OCI-LY1 (cell line): ENCODE results near the gene PAX6.

Experiments
- H2AFZ ChIP-seq: fragments of 200-600 bp; sonication (generic), shearing (Covaris generic); 2 replicates; pipeline ENCODE4 v1.6.0; 2014; ENCODE audit warnings: antibody characterized with exemption, mild to moderate bottlenecking, low read length
- H3F3A ChIP-seq: fragments of 200-600 bp; sonication (generic), shearing (Covaris generic); 2 replicates; pipeline ENCODE4 v1.6.0; 2014; ENCODE audit warnings: mild to moderate bottlenecking, antibody characterized with exemption, low read length, moderate library complexity; ENCODE audit not compliant: insufficient read depth
- H3K27ac ChIP-seq: fragments of 200-600 bp; sonication (generic); 2 replicates; pipeline ENCODE4 v1.5.1; 2014; ENCODE audit warnings: low read length, mixed run types, mild to moderate bottlenecking, low read depth; ENCODE audit not compliant: poor library complexity, severe bottlenecking
- H3K27me3 ChIP-seq: fragments of 200-600 bp; sonication (generic); 2 replicates; pipeline ENCODE4 v1.6.0; 2014; ENCODE audit warnings: antibody characterized with exemption, mild to moderate bottlenecking, low read length, moderate library complexity; ENCODE audit not compliant: insufficient read depth
- H3K36me3 ChIP-seq: fragments of 200-600 bp; sonication (generic); 2 replicates; pipeline ENCODE4 v1.6.1; 2014; ENCODE audit warnings: mild to moderate bottlenecking, antibody characterized with exemption, low read length, moderate library complexity, mixed read lengths; ENCODE audit not compliant: insufficient read depth
- H3K4me1 ChIP-seq: fragments of 200-600 bp; sonication (generic); 2 replicates; pipeline ENCODE4 v1.5.1; 2014; ENCODE audit warnings: mild to moderate bottlenecking, low read length, moderate library complexity; ENCODE audit not compliant: insufficient read depth, severe bottlenecking
- H3K4me2 ChIP-seq: fragments of 200-600 bp; sonication (generic), shearing (Covaris generic); 2 replicates; pipeline ENCODE4 v1.6.1; 2014; ENCODE audit warnings: low read length
- H3K4me3 ChIP-seq: fragments of 200-600 bp; sonication (generic); 2 replicates; pipeline ENCODE4 v1.5.1; 2014; ENCODE audit warnings: low read length, low read depth, mild to moderate bottlenecking, mixed read lengths; ENCODE audit not compliant: poor library complexity, severe bottlenecking
- H3K79me2 ChIP-seq: fragments of 200-600 bp; shearing (Covaris generic); 2 replicates; pipeline ENCODE4 v1.6.1; 2016; ENCODE audit warnings: mixed run types, low read length, mixed read lengths; ENCODE audit not compliant: insufficient read depth
- H3K9ac ChIP-seq: fragments of 200-600 bp; sonication (generic), shearing (Covaris generic); 2 replicates; pipeline ENCODE4 v1.6.1; 2014; ENCODE audit warnings: mild to moderate bottlenecking, low read length, mixed read lengths
- H3K9me2 ChIP-seq: fragments of 200-600 bp; sonication (generic), shearing (Covaris generic); 2 replicates; pipeline ENCODE4 v1.6.1; 2014; ENCODE audit warnings: low read depth, mild to moderate bottlenecking, low read length, mixed read lengths
- H3K9me3 ChIP-seq: fragments of 200-600 bp; shearing (Covaris generic); 2 replicates; pipeline ENCODE4 v1.6.1; 2014; ENCODE audit warnings: low read length, mixed read lengths
- H4K20me1 ChIP-seq: fragments of 200-600 bp; sonication (generic), shearing (Covaris generic); 2 replicates; pipeline ENCODE4 v1.6.0; 2016; ENCODE audit warnings: mild to moderate bottlenecking, low read length; ENCODE audit not compliant: insufficient read depth
- EZH2 ChIP-seq: fragments of 200-600 bp; sonication (generic), shearing (Covaris generic); IDR thresholded peaks from 2 replicates; pipeline ENCODE4 v1.8.0; 2017; ENCODE audit warnings: borderline replicate concordance, mixed run types, mild to moderate bottlenecking, antibody characterized with exemption, low read length, moderate library complexity, mixed read lengths
- TF ChIP-seq, protein P1 (sequence below): fragments of 200-600 bp; sonication (generic), shearing (Covaris generic); IDR thresholded peaks from 2 replicates; pipeline ENCODE4 v1.5.1; 2017; ENCODE audit warnings: mild to moderate bottlenecking, antibody characterized with exemption, low read length, moderate library complexity, mixed read lengths

Gene PAX6

GRCh38 chr11:31786996-31787685 is 24.0 kb downstream of the PAX6 start:
- Histone ChIP-seq H3K27me3 (no peaks in the 10 kb centered on the region), H3K36me3 (no peaks in the 10 kb centered on the region), H3K9me3 (no peaks in the 10 kb centered on the region), H3K4me3 (no peak overlapping the region), H3F3A (no peaks in the 10 kb centered on the region), H3K4me2 (no peak overlapping the region), H4K20me1 (no peaks in the 10 kb centered on the region), H3K9ac (no peak overlapping the region), H3K79me2 (no peaks in the 10 kb centered on the region), H3K27ac (no peak overlapping the region), H2AFZ (no peak overlapping the region), H3K9me2 (no peaks in the 10 kb centered on the region), H3K4me1 (no peaks in the 10 kb centered on the region)
- TF ChIP-seq, protein P1, sequence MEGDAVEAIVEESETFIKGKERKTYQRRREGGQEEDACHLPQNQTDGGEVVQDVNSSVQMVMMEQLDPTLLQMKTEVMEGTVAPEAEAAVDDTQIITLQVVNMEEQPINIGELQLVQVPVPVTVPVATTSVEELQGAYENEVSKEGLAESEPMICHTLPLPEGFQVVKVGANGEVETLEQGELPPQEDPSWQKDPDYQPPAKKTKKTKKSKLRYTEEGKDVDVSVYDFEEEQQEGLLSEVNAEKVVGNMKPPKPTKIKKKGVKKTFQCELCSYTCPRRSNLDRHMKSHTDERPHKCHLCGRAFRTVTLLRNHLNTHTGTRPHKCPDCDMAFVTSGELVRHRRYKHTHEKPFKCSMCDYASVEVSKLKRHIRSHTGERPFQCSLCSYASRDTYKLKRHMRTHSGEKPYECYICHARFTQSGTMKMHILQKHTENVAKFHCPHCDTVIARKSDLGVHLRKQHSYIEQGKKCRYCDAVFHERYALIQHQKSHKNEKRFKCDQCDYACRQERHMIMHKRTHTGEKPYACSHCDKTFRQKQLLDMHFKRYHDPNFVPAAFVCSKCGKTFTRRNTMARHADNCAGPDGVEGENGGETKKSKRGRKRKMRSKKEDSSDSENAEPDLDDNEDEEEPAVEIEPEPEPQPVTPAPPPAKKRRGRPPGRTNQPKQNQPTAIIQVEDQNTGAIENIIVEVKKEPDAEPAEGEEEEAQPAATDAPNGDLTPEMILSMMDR: no peak
- no peak for TF ChIP-seq EZH2

DNA sequence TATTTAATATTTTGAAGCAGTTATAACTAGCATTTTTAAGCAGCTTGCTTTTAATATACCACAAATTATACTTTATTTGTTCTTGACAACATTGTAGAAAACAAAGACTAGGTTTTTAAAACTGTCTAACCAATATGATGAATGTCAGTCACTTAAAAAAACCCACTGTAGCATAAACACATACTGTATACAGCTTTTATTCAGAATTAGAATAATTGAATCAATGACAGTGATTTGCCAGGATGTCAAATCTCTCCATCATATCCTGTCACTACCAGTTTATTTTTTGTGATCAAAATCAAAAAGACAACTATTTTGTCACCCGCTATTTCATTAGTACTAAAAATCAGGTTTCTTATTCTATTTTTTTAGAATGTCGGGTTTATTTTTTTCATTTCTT is 26.5 kb downstream of the PAX6 start:
- Histone ChIP-seq H3K9me3 (no peaks in the 10 kb centered on the region), H4K20me1 (no peaks in the 10 kb centered on the region), H3K4me3 (no peak overlapping the region), H3K4me2 (no peak overlapping the region), H3K9me2 (no peaks in the 10 kb centered on the region), H3F3A (no peaks in the 10 kb centered on the region), H3K9ac (no peak overlapping the region), H3K27ac (no peak overlapping the region), H3K4me1 (no peaks in the 10 kb centered on the region), H3K79me2 (no peaks in the 10 kb centered on the region), H3K36me3 (no peaks in the 10 kb centered on the region), H2AFZ (no peak overlapping the region), H3K27me3 (no peaks in the 10 kb centered on the region)
- no peak for TF ChIP-seq EZH2
- TF ChIP-seq, protein P1: no peak

- Histone ChIP-seq H3K9ac (no peak overlapping the region), H4K20me1 (no peaks in the 10 kb centered on the region)
These were observed 27.9 kb downstream of the PAX6 start for GRCh38 chr11:31783252-31783651.

More at GRCh38 chr11:31783252-31783651, 27.9 kb downstream of the PAX6 start:
- H3K79me2 ChIP-seq: no peaks in the 10 kb centered on the region
- TF ChIP-seq, protein P1: no peak
- no peak for TF ChIP-seq EZH2
- H3K27ac ChIP-seq: no peak overlapping the region
- no peaks in the 10 kb centered on the region for H3K36me3 ChIP-seq
- H3K4me3 ChIP-seq: no peak overlapping the region
- no peaks in the 10 kb centered on the region for H3F3A ChIP-seq
- no peaks in the 10 kb centered on the region for H3K27me3 ChIP-seq
- H3K4me2 ChIP-seq: no peak overlapping the region
- H2AFZ ChIP-seq: no peak overlapping the region
- H3K4me1 ChIP-seq: no peaks in the 10 kb centered on the region
- H3K9me3 ChIP-seq: no peaks in the 10 kb centered on the region
- no peaks in the 10 kb centered on the region for H3K9me2 ChIP-seq
